Testis (tissue), 2 donors: ENCODE data around the gene GRIA1.

ENCODE experiments used
- CTCF ChIP-seq, 3 experiments: fragments of 450-650 bp in 2 of 3; fragments of 200-600 bp in 1 of 3; sonication (generic) in 1 of 3; IDR thresholded peaks; one replicate each; pipeline ENCODE4 v1.5.1; 2016 to 2019; ENCODE audit warnings: antibody characterized with exemption in 3 of 3, mild to moderate bottlenecking in 2 of 3, moderate library complexity in 1 of 3
- POLR2A ChIP-seq: fragments of 450-650 bp; IDR thresholded peaks from one replicate; pipeline ENCODE4 v1.6.1; 2017; ENCODE audit warnings: antibody characterized with exemption, mild to moderate bottlenecking, moderate library complexity

GRCh38 chr5:153699035-153699434 lies 208.6 kb downstream of the GRIA1 start:
- TF ChIP-seq CTCF (IDR thresholded peaks at IDR 0.05): no peak
- no peak for TF ChIP-seq POLR2A
